Smooth muscle cell (in vitro differentiated cells): ENCODE results near the gene ETS2. TPM values are rescaled to one million over a fixed set of nuclear protein-coding genes. Genes with fewer than 3 reads are reported as not detected.

ENCODE experiments used
- DNase-seq: peaks from one replicate; lab custom pipeline; 2025; ENCODE audit not compliant: unreplicated experiment; lab: John Stamatoyannopoulos, UW
- H2AFZ ChIP-seq: fragments of 200-600 bp; sonication (generic); 2 replicates; pipeline ENCODE4 v1.6.0; 2016; ENCODE audit warnings: antibody characterized with exemption, low read depth, mild to moderate bottlenecking
- H3F3A ChIP-seq: fragments of 200-600 bp; sonication (generic); 2 replicates; pipeline ENCODE4 v1.6.0; 2017; ENCODE audit warnings: antibody characterized with exemption, low read depth
- H3K27ac ChIP-seq: fragments of 200-600 bp; sonication (generic); 2 replicates; pipeline ENCODE4 v1.5.1; 2016; ENCODE audit warnings: low read depth, mild to moderate bottlenecking
- H3K27me3 ChIP-seq: fragments of 200-600 bp; sonication (generic); 2 replicates; pipeline ENCODE4 v1.6.1; 2016; ENCODE audit warnings: low read depth, mild to moderate bottlenecking
- H3K36me3 ChIP-seq: fragments of 200-600 bp; sonication (generic); 2 replicates; pipeline ENCODE4 v1.5.1; 2016; ENCODE audit warnings: low read depth
- H3K4me1 ChIP-seq: fragments of 200-600 bp; sonication (generic); 2 replicates; pipeline ENCODE4 v1.5.1; 2016; ENCODE audit warnings: low read depth
- H3K4me2 ChIP-seq: fragments of 200-600 bp; sonication (generic); 2 replicates; pipeline ENCODE4 v1.6.0; 2016; ENCODE audit warnings: mild to moderate bottlenecking
- H3K4me3 ChIP-seq: fragments of 200-600 bp; sonication (generic); 2 replicates; pipeline ENCODE4 v1.5.1; 2016; ENCODE audit warnings: mild to moderate bottlenecking
- H3K79me2 ChIP-seq: fragments of 200-600 bp; sonication (generic); 2 replicates; pipeline ENCODE4 v1.6.0; 2016; ENCODE audit warnings: low read depth, mild to moderate bottlenecking
- H3K9ac ChIP-seq: fragments of 200-600 bp; sonication (generic); 2 replicates; pipeline ENCODE4 v1.6.0; 2016; ENCODE audit warnings: low read depth
- H3K9me3 ChIP-seq: fragments of 200-600 bp; sonication (generic); replicated peaks from 2 replicates; pipeline ENCODE4 v1.5.1; 2016; ENCODE audit warnings: low read depth
- H4K20me1 ChIP-seq: fragments of 200-600 bp; sonication (generic); 2 replicates; pipeline ENCODE4 v1.6.0; 2016; ENCODE audit warnings: low read depth
- CTCF ChIP-seq: fragments of 200-600 bp; sonication (generic); IDR thresholded peaks from 2 replicates; pipeline ENCODE4 v1.5.1; 2017; ENCODE audit warnings: borderline replicate concordance, mild to moderate bottlenecking, antibody characterized with exemption; ENCODE audit not compliant: insufficient read depth, poor library complexity, severe bottlenecking
- WGBS: methylation state at CpG from one replicate; pipeline ENCODE4 v1.1.7; 2016; ENCODE audit warnings: low lambda C conversion rate; 5-methylcytosine and 5-hydroxymethylcytosine counted together
- polyA plus RNA-seq: library from polyadenylated mRNA; unstranded; fragments of >200 nt; fragmentation: Nextera tagmentation; extraction: Ambion mirVana; gene quantifications from 2 replicates; pipeline ENCODE4 v1.2.1, GENCODE V29; 2016
- total RNA-seq: library from RNA; depleted of rRNA; stranded (reverse); fragments of >200 nt; gene quantifications from 2 replicates; pipeline ENCODE4 v1.2.3, GENCODE V29; 2014

ETS2 gene
- total and polyA plus RNA-seq, 2 experiments from 2014 or later = 65.9 to 77.7 TPM

DNA sequence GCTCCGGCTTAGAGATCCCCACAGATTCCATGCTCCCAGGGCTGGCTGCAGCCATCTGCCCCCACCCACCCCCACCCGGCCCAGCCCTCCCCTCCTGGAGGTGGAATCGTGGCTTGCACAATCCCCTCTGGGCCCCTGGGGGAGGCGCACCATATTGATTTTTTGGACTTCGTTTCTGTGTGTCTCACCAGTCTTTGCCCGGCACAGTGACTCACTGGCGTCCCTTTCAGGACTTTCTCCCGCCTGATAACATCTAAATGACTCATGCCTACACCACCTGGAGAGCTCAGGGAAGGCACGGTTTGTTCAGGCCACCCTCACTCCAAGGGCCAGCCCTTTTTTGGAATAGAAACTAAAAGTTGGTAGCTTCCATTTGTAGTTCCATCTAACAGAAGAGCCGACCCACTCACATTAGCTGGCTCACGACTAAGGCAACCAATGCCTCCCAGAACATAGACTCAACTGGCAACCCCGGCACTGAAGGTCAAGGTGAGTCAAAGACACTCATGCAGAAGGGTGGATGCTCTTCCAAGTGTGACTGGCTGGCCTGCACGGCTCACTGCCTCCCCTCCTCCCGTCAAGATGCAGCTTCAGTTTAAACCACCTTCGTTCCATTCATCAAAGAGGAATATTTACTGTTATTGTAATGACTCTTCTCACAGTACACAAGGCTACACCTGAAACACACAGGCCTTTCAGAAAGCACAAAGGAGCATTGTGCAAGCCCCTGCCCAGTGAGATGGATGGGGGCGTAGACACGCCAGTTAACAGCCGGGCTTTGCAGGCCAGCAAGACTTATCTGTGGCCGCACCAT, 18.1 kb upstream of the ETS2 start:
- Histone ChIP-seq H3F3A (peaks cover 5% of the 10 kb centered on the region), H3K36me3 (no peaks in the 10 kb centered on the region), H3K4me3 (no peak overlapping the region), H3K27ac (peak overlapping the region; percentile 49), H3K9me3 (no peaks in the 10 kb centered on the region), H3K9ac (no peak overlapping the region), H3K4me2 (no peak overlapping the region), H3K79me2 (no peaks in the 10 kb centered on the region), H2AFZ (no peak overlapping the region), H3K4me1 (no peaks in the 10 kb centered on the region), H3K27me3 (no peaks in the 10 kb centered on the region), H4K20me1 (no peaks in the 10 kb centered on the region)
- no peak for TF ChIP-seq CTCF
- no peak for DNase-seq
- 49% methylated on average over 17 of the region's 19 CpGs for WGBS

- Histone ChIP-seq H3K27me3 (no peaks in the 10 kb centered on the region), H3K4me3 (no peak overlapping the region), H3K9me3 (no peaks in the 10 kb centered on the region), H3K36me3 (no peaks in the 10 kb centered on the region), H3K4me1 (no peaks in the 10 kb centered on the region), H3K4me2 (no peak overlapping the region), H3K9ac (no peak overlapping the region), H2AFZ (no peak overlapping the region), H4K20me1 (no peaks in the 10 kb centered on the region), H3K27ac (peak overlapping the region; percentile 44), H3K79me2 (no peaks in the 10 kb centered on the region), H3F3A (peaks cover 5% of the 10 kb centered on the region)
- WGBS = 89% methylated on average over 4 of the region's 4 CpGs
- TF ChIP-seq CTCF = no peak
- no peak for DNase-seq
Observed at GRCh38 chr21:38788275-38788905, 17.3 kb upstream of the ETS2 start.

- H3K4me2 ChIP-seq = no peak overlapping the region
- H4K20me1 ChIP-seq = no peaks in the 10 kb centered on the region
- no peaks in the 10 kb centered on the region for H3K9me3 ChIP-seq
- H3K4me1 ChIP-seq = no peaks in the 10 kb centered on the region
- 94% methylated on average over 3 of the region's 3 CpGs for WGBS
- no peak overlapping the region for H3K4me3 ChIP-seq
- H3F3A ChIP-seq = peaks cover 5% of the 10 kb centered on the region
- no peaks in the 10 kb centered on the region for H3K27me3 ChIP-seq
- no peak for TF ChIP-seq CTCF
- no peak overlapping the region for H2AFZ ChIP-seq
- DNase-seq = no peak
- H3K79me2 ChIP-seq = no peaks in the 10 kb centered on the region
- H3K36me3 ChIP-seq = no peaks in the 10 kb centered on the region
- no peak overlapping the region for H3K9ac ChIP-seq
- H3K27ac ChIP-seq = no peak overlapping the region
Observed at GRCh38 chr21:38789275-38789674, 16.5 kb upstream of the ETS2 start.
